ENCODE measurements around the gene NOL9.

DNA sequence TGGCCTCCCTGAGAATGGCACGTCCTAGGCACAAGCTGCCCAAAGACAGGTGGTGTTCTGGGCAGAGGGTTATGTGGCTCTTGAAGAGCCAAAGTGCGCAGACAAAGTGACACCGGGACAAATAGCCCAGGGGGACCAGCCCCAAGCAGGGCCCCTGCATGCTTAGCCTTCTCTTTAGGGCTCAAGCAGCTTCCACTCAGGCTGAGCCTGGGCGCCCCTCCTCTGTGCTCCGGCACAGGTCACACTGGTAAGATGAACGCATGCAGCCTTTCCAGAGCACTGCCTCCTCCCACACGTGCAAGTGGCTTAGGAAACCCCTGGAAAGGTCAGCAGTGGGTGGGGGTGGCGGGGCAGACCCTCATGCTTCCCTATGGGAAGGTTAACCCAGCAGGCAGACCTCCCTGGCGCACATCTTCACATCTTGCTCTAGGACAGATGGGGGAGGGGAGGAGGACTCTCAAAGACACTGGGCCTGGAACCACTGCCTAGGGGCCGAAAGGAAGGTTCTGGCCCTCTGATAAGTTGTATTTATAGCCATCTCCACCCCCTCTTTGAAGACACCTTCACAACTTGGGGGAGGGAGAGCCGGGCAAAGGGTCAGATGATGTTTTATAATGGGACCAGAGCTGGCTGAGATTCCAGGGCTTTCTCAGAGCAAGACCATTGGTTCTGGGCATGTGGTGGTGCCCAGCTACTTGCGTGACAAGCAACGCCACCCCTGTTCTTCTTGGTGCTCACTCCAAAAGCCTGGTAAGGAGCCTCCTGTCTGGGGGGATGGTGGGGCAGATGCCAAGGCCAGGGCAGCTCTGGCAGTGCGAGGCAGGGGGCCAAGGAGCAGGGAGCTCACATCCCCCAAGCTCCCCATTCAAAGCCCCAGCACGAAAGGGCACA lies 42.8 kb upstream of the NOL9 start:
- TF ChIP-seq POLR2A (IDR thresholded peaks at IDR 0.05): no peak
- TF ChIP-seq, protein P1, sequence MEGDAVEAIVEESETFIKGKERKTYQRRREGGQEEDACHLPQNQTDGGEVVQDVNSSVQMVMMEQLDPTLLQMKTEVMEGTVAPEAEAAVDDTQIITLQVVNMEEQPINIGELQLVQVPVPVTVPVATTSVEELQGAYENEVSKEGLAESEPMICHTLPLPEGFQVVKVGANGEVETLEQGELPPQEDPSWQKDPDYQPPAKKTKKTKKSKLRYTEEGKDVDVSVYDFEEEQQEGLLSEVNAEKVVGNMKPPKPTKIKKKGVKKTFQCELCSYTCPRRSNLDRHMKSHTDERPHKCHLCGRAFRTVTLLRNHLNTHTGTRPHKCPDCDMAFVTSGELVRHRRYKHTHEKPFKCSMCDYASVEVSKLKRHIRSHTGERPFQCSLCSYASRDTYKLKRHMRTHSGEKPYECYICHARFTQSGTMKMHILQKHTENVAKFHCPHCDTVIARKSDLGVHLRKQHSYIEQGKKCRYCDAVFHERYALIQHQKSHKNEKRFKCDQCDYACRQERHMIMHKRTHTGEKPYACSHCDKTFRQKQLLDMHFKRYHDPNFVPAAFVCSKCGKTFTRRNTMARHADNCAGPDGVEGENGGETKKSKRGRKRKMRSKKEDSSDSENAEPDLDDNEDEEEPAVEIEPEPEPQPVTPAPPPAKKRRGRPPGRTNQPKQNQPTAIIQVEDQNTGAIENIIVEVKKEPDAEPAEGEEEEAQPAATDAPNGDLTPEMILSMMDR (IDR thresholded peaks at IDR 0.05): no peak
